H1 (cell line): ENCODE results near the gene ME3. TPM values are rescaled to one million over a fixed set of nuclear protein-coding genes. Genes with fewer than 3 reads are reported as not detected.

Experiments
- ASH2L ChIP-seq: fragments of 200-600, 300-600 bp; sonication (generic); IDR thresholded peaks from one replicate; pipeline ENCODE4 v1.7.1; 2017; ENCODE audit warnings: low read length
- ATF2 ChIP-seq: IDR thresholded peaks from 2 replicates; pipeline ENCODE4 v1.6.1; 2012; ENCODE audit warnings: low read length, inconsistent platforms
- EGR1 ChIP-seq: IDR thresholded peaks from 2 replicates; pipeline ENCODE4 v1.6.1; 2011; ENCODE audit warnings: low read depth, low read length, borderline replicate concordance
- HDAC2 ChIP-seq, 2 experiments: fragments of 300-600 bp in 1 of 2; sonication (generic) in 1 of 2; IDR thresholded peaks; 2 replicates each; pipeline ENCODE4 v1.6.1; 2011 to 2012; ENCODE audit warnings: low read depth in 2 of 2, low read length in 2 of 2, mild to moderate bottlenecking in 2 of 2, moderate library complexity in 2 of 2, borderline replicate concordance in 1 of 2, inconsistent platforms in 1 of 2
- polyA plus RNA-seq, 7 experiments: library from polyadenylated mRNA; depleted of rRNA in 3 of 7; stranded (reverse) in 5 of 7; unstranded in 2 of 7; fragments of >200 nt in 5 of 7; fragments of 200-250 nt in 2 of 7; gene quantifications; 1 replicate in 5 of 7; 2 replicates in 1 of 7; 4 replicates in 1 of 7; pipeline versions ENCODE4 v1.2.1 to v1.2.3, GENCODE V29; 2011 to 2013; ENCODE audit warnings: missing spikeins in 2 of 7, mixed read lengths in 2 of 7
- total RNA-seq: library from RNA; stranded (reverse); fragmentation: NEBNext Ultra II Directional; extraction: Animal tissue kit (Norgen Biotek cat#: 25700); gene quantifications from 2 replicates; pipeline ENCODE4 v1.2.1, GENCODE V29; 2021

Gene ME3
- total and polyA plus RNA-seq, 2 of the 8 experiments (the other 6 are each of a cell fraction or from before 2014, with no cell fraction given): 1.5 to 2.8 TPM

- TF ChIP-seq ATF2 (no peak), ASH2L (no peak), HDAC2 (IDR thresholded peaks at IDR 0.05; ENCODE audit: borderline replicate concordance in 1 of 2, low read depth in 2 of 2, low read length in 2 of 2) (no peak), EGR1 (no peak)
Observed at GRCh38 chr11:86469491-86470388, 202.7 kb downstream of the ME3 start (continued).
